ENCODE data around the gene RHOD.

The RHOD gene

DNA sequence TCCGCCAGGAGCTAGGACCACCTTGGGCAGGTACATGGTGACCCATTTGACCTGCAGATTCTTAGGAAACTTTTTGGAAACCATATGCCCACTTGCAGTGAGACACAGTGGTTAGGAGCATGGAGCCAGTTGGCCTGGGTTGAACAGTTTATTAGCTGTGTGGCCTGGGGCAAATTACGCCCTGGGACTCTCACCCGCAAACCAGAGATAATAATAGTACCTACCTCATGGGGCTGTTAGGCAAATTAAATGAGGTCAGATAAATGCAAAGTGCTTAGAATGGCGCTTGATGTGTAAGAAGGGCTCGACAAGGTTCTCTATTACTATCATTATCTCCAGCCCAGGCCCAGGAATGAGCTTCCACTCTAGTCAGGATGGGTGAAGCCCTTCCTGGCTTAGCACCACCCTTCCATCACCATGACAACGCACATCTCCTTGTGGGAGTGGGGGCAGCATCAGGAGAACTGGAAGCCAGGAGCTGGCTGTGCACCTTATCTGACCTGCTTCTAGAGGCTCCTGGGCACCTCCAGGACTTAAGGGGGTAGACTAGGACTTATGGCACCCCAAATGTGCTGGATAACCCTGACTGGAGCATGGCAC is 28.6 kb upstream of the RHOD start:
- Histone ChIP-seq H3K27ac (no peak overlapping the region), H3K36me3 (ENCODE audit: insufficient read depth, low read length) (no peaks in the 10 kb centered on the region), H3K9ac (ENCODE audit: insufficient read length) (no peak overlapping the region), H3K9me3 (ENCODE audit: low read depth, low read length) (no peaks in the 10 kb centered on the region), H3K4me3 (no peak overlapping the region)
- TF ChIP-seq EZH2 (IDR thresholded peaks at IDR 0.05) (no peak), FOXP2 (optimal IDR thresholded peaks at IDR 0.05; ENCODE audit: control extremely low read depth, extremely low read length, insufficient read depth) (no peak), POLR2AphosphoS5 (IDR thresholded peaks at IDR 0.05; ENCODE audit: borderline replicate concordance, low read depth, low read length) (no peak; the same call in 1 of the 2 replicates)
- no peak for DNase-seq (ENCODE audit: low read depth, low spot score)

DNA sequence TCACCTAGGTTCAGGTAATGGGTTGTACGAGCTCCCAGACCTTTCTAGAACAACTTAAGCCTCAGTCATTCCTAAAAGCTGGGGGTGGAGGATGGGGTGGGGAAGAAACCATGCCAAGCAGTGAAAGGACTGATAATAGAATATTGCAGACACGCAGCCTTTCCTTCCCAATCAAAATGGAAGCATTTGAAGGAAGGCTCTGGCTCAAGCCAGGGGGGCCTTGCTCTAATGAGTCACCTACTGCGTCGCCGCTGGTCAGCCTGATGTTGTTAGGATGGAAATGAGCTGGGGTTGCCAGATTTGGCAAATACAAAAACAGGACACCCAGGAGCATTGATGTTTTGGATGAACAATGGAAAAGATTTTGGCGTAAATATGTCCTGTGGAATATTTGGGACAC is 27.5 kb upstream of the RHOD start:
- DNase-seq (ENCODE audit: low read depth, low spot score): no peak
- no peak for TF ChIP-seq FOXP2 (optimal IDR thresholded peaks at IDR 0.05; ENCODE audit: control extremely low read depth, extremely low read length, insufficient read depth)
- no peaks in the 10 kb centered on the region for H3K9me3 ChIP-seq (ENCODE audit: low read depth, low read length)
- no peak overlapping the region for H3K27ac ChIP-seq
- no peak overlapping the region for H3K4me3 ChIP-seq
- H3K36me3 ChIP-seq (ENCODE audit: insufficient read depth, low read length): no peaks in the 10 kb centered on the region
- no peak overlapping the region for H3K9ac ChIP-seq (ENCODE audit: insufficient read length)

DNA sequence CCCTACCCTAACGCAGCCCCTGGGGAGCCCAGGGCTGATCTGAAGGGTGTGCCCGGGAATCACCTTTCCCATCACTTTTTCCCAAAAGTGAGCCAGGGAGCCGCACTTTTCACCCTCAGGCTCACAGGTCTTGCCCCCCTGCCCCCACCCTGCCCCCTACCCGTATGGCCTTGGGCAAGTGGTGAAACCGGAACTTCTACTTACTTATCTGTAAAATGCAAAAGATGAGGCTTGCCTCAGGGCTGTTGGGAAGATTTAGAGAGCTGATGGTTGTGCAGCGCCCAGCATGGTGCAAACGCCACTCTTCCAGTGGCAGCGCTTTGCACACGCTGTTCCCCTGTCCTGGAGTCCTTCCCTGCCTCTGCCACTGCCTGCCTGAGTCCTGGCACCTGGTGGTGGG is 25.7 kb upstream of the RHOD start:
- Histone ChIP-seq H3K9ac (ENCODE audit: insufficient read length) (no peak overlapping the region), H3K27ac (no peak overlapping the region)

DNA sequence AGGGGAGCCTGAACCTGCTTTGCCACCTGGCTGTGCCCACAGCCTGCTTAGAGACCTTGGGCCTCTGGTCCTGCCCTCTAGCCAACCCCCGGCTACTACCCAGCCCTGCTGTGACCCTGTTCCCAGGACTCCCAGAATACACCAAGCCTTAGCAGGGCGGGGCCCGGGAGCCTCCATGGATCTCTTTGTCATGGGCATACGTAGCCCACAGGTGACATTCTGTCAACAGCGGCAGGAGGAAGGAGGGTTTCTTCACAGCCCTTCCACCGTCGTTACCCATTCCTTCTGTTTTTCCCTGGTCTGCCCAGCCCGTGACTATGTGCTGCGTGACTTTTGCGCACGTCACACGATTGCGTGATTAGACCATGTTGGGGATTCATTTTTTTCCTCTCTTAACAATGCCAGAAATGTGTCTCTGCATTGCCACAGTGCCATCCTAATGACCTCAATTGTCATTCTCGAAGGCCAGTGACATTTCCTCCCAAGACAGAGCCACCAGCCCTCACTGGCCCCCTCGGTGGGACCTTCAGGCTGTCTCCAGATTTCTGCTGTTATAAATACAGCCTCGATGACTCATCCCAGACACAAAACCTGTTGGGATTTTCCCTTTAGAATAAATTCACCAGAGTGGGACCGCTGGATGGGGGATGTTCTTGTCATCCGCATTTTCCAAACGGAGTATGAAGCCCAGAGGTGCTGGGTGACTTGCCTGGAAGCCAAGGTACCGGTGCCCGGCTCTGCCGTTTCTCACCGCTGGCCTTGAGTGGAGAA is 24.7 kb upstream of the RHOD start:
- no peak for DNase-seq (ENCODE audit: low read depth, low spot score)
- H3K27ac ChIP-seq: no peak overlapping the region
- no peak overlapping the region for H3K9ac ChIP-seq (ENCODE audit: insufficient read length)
- no peak overlapping the region for H3K4me3 ChIP-seq
- no peaks in the 10 kb centered on the region for H3K9me3 ChIP-seq (ENCODE audit: low read depth, low read length)
- no peaks in the 10 kb centered on the region for H3K36me3 ChIP-seq (ENCODE audit: insufficient read depth, low read length)
- TF ChIP-seq EZH2 (IDR thresholded peaks at IDR 0.05): no peak

More for the DNA sequence above, 25.7 kb upstream of the RHOD start:
- Histone ChIP-seq H3K36me3 (ENCODE audit: insufficient read depth, low read length) (no peaks in the 10 kb centered on the region), H3K4me3 (no peak overlapping the region), H3K9me3 (ENCODE audit: low read depth, low read length) (no peaks in the 10 kb centered on the region)
- no peak for DNase-seq (ENCODE audit: low read depth, low spot score)
- TF ChIP-seq POLR2AphosphoS5 (IDR thresholded peaks at IDR 0.05; ENCODE audit: borderline replicate concordance, low read depth, low read length) (no peak; the same call in 1 of the 2 replicates), FOXP2 (optimal IDR thresholded peaks at IDR 0.05; ENCODE audit: control extremely low read depth, extremely low read length, insufficient read depth) (no peak), EZH2 (IDR thresholded peaks at IDR 0.05) (no peak)

DNA sequence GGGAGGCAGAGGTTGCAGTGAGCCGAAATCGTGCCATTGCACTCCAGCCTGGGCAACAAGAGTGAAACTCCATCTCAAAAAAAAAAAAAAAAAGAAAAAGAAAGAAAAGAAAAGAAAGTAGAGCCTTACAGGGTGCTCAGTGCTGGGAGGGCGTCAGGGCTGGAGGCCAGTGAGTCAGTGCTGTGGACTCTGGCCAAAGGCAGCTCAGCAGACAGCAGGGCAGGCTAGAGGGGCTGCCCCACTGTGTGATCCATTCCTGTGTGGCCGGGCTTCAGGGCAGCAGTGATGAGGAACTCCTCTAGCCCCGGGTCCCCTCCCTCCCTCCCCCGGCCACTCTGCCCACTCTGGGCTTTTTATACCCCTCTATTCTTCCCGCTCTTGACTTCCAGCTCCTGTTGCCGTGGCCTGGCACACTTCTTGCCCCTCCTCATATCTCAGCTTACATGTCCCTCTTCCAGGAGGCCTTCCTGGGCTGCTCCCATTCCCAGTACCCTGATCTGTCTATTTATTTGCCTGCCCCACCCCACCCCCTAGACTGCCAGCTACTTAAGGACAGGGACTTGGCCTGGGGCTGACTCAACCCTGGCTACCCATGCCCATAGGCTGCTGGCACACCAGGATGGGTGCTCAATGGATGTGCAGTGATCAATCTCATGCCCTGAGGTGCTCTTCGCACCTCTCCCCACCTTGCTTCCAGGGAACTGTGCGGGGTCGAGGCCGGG is 23.7 kb upstream of the RHOD start:
- H3K9me3 ChIP-seq (ENCODE audit: low read depth, low read length): no peaks in the 10 kb centered on the region
- peak overlapping the region; percentile 3 for H3K9ac ChIP-seq (ENCODE audit: insufficient read length)
- H3K27ac ChIP-seq: peak overlapping the region; percentile 95
- H3K4me3 ChIP-seq: peak overlapping the region; percentile 39
- no peaks in the 10 kb centered on the region for H3K36me3 ChIP-seq (ENCODE audit: insufficient read depth, low read length)
- TF ChIP-seq FOXP2 (optimal IDR thresholded peaks at IDR 0.05; ENCODE audit: control extremely low read depth, extremely low read length, insufficient read depth) (no peak), POLR2AphosphoS5 (IDR thresholded peaks at IDR 0.05; ENCODE audit: borderline replicate concordance, low read depth, low read length) (no peak), EZH2 (IDR thresholded peaks at IDR 0.05) (no peak)
- no peak for DNase-seq (ENCODE audit: low read depth, low spot score)

DNA sequence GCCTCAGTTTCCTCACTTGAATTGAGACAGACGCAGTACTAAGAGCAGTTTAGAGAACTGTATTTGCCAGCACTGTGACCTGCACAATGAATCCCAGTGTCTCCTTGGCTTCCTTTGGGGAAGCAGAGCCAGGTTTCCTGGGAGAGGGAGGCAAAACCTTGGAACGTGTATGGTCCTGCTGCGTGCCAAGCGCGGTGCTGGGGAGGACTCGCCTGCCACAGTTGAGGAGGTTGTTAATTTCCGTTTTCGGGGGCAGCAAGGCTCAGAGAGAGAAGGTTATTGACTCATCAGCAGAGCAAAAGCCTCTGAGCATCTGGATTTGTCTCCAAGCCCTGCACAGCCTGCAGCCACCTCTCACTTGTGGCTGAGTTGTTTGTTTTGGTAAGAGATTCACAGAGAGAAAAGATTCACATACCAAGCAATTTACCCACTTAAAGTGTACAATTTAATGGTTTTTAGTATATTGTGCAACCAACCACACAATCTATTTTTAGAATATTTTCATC is 22.9 kb upstream of the RHOD start:
- TF ChIP-seq POLR2AphosphoS5 (IDR thresholded peaks at IDR 0.05; ENCODE audit: borderline replicate concordance, low read depth, low read length) (peak; percentile 51; the same call in 1 of the 2 replicates), EZH2 (IDR thresholded peaks at IDR 0.05) (no peak), FOXP2 (optimal IDR thresholded peaks at IDR 0.05; ENCODE audit: control extremely low read depth, extremely low read length, insufficient read depth) (peak; percentile 51)
- H3K9me3 ChIP-seq (ENCODE audit: low read depth, low read length): no peaks in the 10 kb centered on the region
- peak; percentile 79 for DNase-seq (ENCODE audit: low read depth, low spot score)
- H3K36me3 ChIP-seq (ENCODE audit: insufficient read depth, low read length): no peaks in the 10 kb centered on the region
- H3K27ac ChIP-seq: peak overlapping the region; percentile 95
- peak overlapping the region; percentile 34 for H3K9ac ChIP-seq (ENCODE audit: insufficient read length)
- peak overlapping the region; percentile 39 for H3K4me3 ChIP-seq

DNA sequence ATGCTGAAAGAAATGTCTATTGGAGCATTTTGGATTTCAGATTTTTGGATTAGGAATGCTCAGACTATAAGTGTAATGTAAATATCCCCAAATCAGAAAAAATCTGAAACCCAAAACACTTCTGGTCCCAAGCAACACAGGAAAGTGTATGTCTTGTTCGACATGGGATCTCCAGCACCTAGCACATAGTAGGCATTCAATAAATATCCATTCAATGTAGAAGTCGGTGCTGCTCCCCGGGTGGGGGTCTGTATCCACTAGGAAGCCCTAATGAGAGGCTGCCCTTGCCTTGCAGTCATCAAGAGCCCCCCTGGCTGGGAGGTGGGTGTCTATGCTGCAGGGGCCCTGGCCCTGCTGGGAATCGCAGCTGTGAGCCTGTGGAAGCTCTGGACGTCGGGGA is 22.3 kb upstream of the RHOD start:
- peak overlapping the region; percentile 34 for H3K9ac ChIP-seq (ENCODE audit: insufficient read length)
- TF ChIP-seq EZH2 (IDR thresholded peaks at IDR 0.05) (no peak), POLR2AphosphoS5 (IDR thresholded peaks at IDR 0.05; ENCODE audit: borderline replicate concordance, low read depth, low read length) (no peak), FOXP2 (optimal IDR thresholded peaks at IDR 0.05; ENCODE audit: control extremely low read depth, extremely low read length, insufficient read depth) (no peak)
- H3K9me3 ChIP-seq (ENCODE audit: low read depth, low read length): no peaks in the 10 kb centered on the region
- H3K4me3 ChIP-seq: peak overlapping the region; percentile 39
- H3K36me3 ChIP-seq (ENCODE audit: insufficient read depth, low read length): no peaks in the 10 kb centered on the region
- peak overlapping the region; percentile 95 for H3K27ac ChIP-seq
- no peak for DNase-seq (ENCODE audit: low read depth, low spot score)

DNA sequence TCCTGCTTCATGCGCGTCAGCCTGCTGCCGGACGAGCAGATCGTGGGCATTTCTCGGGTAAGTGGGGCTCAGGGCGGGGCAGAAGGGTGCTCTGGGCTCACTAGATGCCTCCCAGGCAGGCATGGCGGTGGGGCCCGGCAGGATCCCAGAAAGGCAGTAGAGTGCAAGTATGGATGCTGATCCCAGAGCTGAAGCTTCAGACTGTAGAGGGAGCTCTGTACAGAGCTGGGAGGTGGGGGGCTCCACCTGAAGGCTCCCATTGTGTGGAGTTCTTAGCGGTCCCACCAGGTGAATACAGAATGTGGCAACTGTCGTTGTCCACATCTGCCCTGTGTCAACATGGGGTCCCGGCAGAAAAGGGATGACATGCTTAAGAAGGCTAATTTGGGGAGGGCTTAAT is 16.5 kb upstream of the RHOD start:
- H3K4me3 ChIP-seq: no peak overlapping the region
- no peak overlapping the region for H3K9ac ChIP-seq (ENCODE audit: insufficient read length)
- H3K27ac ChIP-seq: no peak overlapping the region
- no peaks in the 10 kb centered on the region for H3K36me3 ChIP-seq (ENCODE audit: insufficient read depth, low read length)
- no peak for TF ChIP-seq FOXP2 (optimal IDR thresholded peaks at IDR 0.05; ENCODE audit: control extremely low read depth, extremely low read length, insufficient read depth)
- TF ChIP-seq EZH2 (IDR thresholded peaks at IDR 0.05): no peak
- TF ChIP-seq POLR2AphosphoS5 (IDR thresholded peaks at IDR 0.05; ENCODE audit: borderline replicate concordance, low read depth, low read length): no peak
- DNase-seq (ENCODE audit: low read depth, low spot score): no peak
- H3K9me3 ChIP-seq (ENCODE audit: low read depth, low read length): no peaks in the 10 kb centered on the region
